Stimulated activated naive CD8-positive, alpha-beta T cell treated with anti-CD3 and anti-CD28 coated beads, Interleukin-15, Interleukin-2, amounts not matched to agents 100 ng/mL and 50 ng/mL, for 24 hours (primary cell): Measurements from ENCODE around the gene CHI3L1.
A peak's percentile ranks its signal among the peaks of the same experiment; 100 is the strongest.

Experiments used
- H3K27ac Mint-ChIP-seq: one replicate; pipeline ENCODE4 v1.8.0; 2021; ENCODE audit warnings: mild to moderate bottlenecking, mixed read lengths
- H3K27me3 Mint-ChIP-seq: one replicate; pipeline ENCODE4 v1.8.0; 2021; ENCODE audit warnings: mixed read lengths
- H3K36me3 Mint-ChIP-seq: one replicate; pipeline ENCODE4 v1.8.0; 2021; ENCODE audit warnings: low read depth, mixed read lengths
- H3K4me1 Mint-ChIP-seq: one replicate; pipeline ENCODE4 v1.8.0; 2021; ENCODE audit warnings: low read depth, mixed read lengths
- H3K4me3 Mint-ChIP-seq: one replicate; pipeline ENCODE4 v1.8.0; 2021; ENCODE audit warnings: mild to moderate bottlenecking, mixed read lengths
- H3K9me3 Mint-ChIP-seq: one replicate; pipeline ENCODE4 v1.8.0; 2021; ENCODE audit warnings: mixed read lengths

CHI3L1 gene

DNA sequence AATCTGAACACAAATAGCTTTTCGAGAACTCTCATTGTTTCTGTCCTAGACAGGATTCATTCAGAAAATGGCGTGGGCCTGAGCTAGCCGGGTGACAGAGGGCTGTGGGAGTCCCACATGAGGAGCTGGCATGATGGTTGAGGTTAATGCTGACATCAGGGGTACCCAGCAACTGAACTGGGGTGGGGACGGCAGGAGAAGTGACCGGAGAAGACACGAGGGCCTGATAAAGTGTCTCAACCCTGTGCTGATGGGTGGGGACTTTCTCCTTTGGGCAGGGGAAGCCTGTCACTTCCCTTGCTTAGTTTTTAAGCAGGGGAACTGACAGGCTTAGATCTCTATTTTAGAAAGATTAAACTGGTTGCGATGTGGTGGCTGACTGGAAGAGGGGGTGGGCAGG, 28.4 kb upstream of the CHI3L1 start:
- no peaks in the 10 kb centered on the region for H3K9me3 Mint-ChIP-seq
- peaks cover 5% of the 10 kb centered on the region for H3K27me3 Mint-ChIP-seq
- no peaks in the 10 kb centered on the region for H3K4me1 Mint-ChIP-seq
- no peaks in the 10 kb centered on the region for H3K36me3 Mint-ChIP-seq
- peak overlapping the region; percentile 29 for H3K27ac Mint-ChIP-seq
- no peak overlapping the region for H3K4me3 Mint-ChIP-seq

DNA sequence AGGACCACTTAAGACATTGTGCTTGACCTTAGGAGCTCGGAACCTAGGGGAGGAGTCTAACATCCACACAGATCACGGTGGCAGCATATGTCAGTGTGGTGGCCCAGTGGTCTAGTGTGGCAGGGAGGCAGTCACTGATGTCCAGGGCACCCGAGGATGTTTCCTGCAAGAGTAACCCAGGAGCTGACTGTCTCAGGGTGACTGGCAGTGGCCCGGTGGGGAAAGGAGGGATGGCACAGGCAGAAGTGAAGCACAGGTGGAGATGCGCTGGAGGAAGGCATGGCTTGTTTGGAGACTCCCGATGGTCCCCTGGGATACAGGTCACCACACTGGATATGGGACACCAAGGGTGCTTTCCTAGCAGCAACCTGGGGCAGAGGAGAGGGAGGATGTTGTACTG, 26.6 kb upstream of the CHI3L1 start:
- no peak overlapping the region for H3K27ac Mint-ChIP-seq
- no peaks in the 10 kb centered on the region for H3K36me3 Mint-ChIP-seq
- no peak overlapping the region for H3K4me3 Mint-ChIP-seq
- no peaks in the 10 kb centered on the region for H3K9me3 Mint-ChIP-seq
- H3K4me1 Mint-ChIP-seq = no peaks in the 10 kb centered on the region
- peaks cover 5% of the 10 kb centered on the region for H3K27me3 Mint-ChIP-seq

DNA sequence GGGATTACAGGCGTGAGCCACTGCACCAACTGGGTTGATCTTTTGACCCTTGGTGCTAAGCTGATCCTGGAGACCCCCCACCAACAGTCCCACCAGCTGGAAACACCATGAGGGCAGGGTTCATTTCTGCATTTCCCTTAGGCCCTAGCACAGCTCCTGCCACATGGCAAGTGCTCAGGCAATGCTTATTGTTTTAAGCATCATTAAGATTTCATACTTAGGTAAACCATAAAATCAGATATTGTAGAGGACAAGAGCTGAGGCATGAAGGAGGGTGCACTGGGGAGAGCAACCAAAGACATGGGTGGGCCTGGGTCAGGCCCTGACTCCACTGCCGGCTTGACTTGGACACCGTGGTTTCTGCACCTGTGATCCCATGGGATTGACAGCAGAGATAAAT, 25.3 kb upstream of the CHI3L1 start:
- Mint-ChIP-seq H3K4me1 (no peaks in the 10 kb centered on the region), H3K36me3 (no peaks in the 10 kb centered on the region), H3K4me3 (no peak overlapping the region), H3K27ac (no peak overlapping the region), H3K9me3 (no peaks in the 10 kb centered on the region), H3K27me3 (peaks cover 5% of the 10 kb centered on the region)

DNA sequence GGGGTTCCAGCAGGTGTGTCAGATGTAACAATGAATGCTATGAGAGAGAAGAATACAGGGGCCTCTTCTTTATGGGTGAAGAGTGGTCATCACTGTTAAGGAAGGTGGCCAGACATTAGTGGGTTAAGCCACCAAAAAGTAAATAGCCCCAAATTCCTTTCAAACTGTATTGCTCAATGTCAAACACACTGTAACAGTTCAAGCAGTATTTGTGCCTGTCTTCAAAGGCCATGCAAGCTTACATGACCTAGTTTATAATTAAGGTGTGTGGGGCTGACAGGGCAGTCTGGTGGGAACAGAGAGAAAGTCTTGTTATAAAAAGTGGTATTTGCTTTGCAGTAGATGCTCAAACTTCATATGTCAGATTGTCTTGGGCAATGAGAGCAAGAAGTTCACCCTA, 24.5 kb upstream of the CHI3L1 start:
- Mint-ChIP-seq H3K9me3 (no peaks in the 10 kb centered on the region), H3K27ac (no peak overlapping the region), H3K27me3 (peaks cover under 1% of the 10 kb centered on the region), H3K4me3 (no peak overlapping the region), H3K36me3 (no peaks in the 10 kb centered on the region), H3K4me1 (no peaks in the 10 kb centered on the region)

DNA sequence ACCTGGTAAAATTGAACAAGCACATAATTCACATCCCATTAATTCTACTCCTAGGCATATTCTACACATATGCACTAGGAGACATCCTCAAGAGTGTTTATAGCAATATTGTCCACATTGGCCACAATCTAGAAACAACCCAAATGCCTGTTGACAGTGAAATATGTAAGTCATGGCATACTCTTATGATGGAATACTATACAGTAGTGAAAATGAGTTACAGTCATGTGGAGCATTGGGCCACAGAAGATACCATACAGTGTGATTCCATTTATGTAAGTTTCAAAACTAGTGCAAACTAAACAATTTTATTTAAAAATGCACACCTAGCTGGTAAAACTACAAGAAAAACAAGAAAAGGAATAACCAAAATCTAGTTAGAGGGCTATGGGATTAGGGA, 23.8 kb upstream of the CHI3L1 start:
- H3K4me3 Mint-ChIP-seq = no peak overlapping the region
- no peaks in the 10 kb centered on the region for H3K36me3 Mint-ChIP-seq
- no peaks in the 10 kb centered on the region for H3K9me3 Mint-ChIP-seq
- H3K4me1 Mint-ChIP-seq = no peaks in the 10 kb centered on the region
- H3K27me3 Mint-ChIP-seq = no peaks in the 10 kb centered on the region
- H3K27ac Mint-ChIP-seq = no peak overlapping the region

DNA sequence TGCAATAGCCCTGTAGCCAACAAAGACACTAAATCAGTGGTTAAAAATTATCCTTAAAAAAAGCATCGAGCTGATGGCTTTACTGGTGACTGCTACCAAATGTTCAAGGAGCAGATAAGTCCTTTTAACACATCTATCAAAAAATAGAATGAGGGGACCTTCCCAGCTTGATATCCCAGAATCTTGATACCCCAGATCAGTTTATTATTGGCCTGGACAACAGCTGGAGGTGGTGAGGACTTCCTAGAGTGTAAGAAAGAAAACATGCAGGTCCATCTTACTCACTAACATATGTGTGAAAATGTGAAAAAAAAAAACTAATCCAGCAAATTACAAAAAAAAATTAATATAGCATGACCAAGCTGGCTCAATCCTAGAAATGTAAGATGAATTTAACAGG, 21.7 kb upstream of the CHI3L1 start:
- no peak overlapping the region for H3K4me3 Mint-ChIP-seq
- H3K4me1 Mint-ChIP-seq = no peaks in the 10 kb centered on the region
- no peaks in the 10 kb centered on the region for H3K9me3 Mint-ChIP-seq
- no peaks in the 10 kb centered on the region for H3K36me3 Mint-ChIP-seq
- H3K27ac Mint-ChIP-seq = no peak overlapping the region
- no peaks in the 10 kb centered on the region for H3K27me3 Mint-ChIP-seq

DNA sequence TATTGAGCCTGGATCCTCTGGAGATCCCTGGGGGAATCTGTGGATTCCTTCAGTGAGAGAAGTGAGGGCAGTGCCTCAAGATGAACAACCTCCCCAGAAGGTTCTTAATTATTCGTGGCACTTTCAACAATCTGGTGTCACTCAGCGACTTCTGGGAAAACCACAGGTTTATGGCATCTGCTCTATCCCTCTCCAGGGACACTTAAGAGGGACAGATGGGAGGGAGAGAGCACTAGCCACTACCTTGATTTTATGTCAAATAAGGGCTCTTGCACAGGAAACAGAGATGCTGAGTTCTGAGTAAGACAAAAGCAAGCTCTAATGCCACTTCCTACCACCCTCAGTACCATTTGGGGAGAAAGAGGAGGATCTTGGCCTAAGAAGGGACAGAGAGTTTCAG, 21.2 kb upstream of the CHI3L1 start:
- H3K9me3 Mint-ChIP-seq = no peaks in the 10 kb centered on the region
- H3K27me3 Mint-ChIP-seq = no peaks in the 10 kb centered on the region
- H3K4me1 Mint-ChIP-seq = no peaks in the 10 kb centered on the region
- H3K4me3 Mint-ChIP-seq = no peak overlapping the region
- no peak overlapping the region for H3K27ac Mint-ChIP-seq
- no peaks in the 10 kb centered on the region for H3K36me3 Mint-ChIP-seq

DNA sequence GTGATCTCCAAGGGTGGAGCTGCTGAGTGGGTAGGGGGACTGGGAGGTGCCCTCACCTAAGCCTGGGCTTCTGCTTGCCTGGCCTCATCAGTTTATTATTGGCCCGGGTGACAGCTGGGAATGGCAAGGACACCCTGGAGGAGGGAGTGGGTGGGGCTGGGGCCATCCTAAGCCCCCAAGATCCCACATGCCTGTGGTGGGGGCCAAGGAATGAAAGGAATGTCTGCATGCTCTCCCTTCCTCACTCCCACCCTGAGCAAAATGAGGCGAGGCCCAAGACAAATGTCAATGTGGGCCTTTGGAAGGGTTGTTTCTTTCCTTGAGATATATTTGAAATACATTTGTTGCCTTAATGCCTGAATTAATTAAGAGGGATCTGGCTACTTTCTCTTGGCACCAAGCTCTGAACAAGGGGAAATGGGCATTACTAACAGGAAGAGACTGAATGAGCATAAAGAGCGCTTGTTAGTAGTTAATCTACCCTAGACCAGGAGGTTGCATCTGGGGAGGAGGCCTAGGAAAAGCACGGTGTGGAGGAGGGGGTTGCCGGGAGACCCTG, 19.7 kb upstream of the CHI3L1 start:
- no peak overlapping the region for H3K27ac Mint-ChIP-seq
- H3K4me3 Mint-ChIP-seq = no peak overlapping the region
- no peaks in the 10 kb centered on the region for H3K4me1 Mint-ChIP-seq
- H3K36me3 Mint-ChIP-seq = no peaks in the 10 kb centered on the region
- H3K27me3 Mint-ChIP-seq = no peaks in the 10 kb centered on the region
- no peaks in the 10 kb centered on the region for H3K9me3 Mint-ChIP-seq

DNA sequence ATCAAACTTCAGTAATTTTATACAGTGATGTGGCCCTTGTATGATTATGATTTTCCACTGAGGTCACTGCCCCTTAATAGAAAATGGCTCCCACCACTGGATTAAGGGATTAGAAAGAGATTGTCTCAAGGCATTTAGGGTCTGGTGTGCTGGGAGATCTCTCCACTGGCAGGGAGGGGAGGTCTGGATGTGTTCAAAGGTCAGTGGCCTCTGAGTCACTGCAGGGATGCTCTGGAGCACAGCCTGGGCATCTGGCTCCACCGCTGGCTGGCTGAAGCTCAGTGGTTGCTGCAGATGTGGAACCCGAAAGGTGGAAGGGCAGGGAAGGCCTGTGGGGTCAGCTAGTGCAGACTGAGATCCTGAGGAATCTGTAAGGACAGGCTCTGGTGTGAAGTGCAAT, 18.3 kb upstream of the CHI3L1 start:
- no peaks in the 10 kb centered on the region for H3K27me3 Mint-ChIP-seq
- H3K9me3 Mint-ChIP-seq = no peaks in the 10 kb centered on the region
- H3K4me1 Mint-ChIP-seq = no peaks in the 10 kb centered on the region
- H3K27ac Mint-ChIP-seq = no peak overlapping the region
- no peak overlapping the region for H3K4me3 Mint-ChIP-seq
- H3K36me3 Mint-ChIP-seq = no peaks in the 10 kb centered on the region

DNA sequence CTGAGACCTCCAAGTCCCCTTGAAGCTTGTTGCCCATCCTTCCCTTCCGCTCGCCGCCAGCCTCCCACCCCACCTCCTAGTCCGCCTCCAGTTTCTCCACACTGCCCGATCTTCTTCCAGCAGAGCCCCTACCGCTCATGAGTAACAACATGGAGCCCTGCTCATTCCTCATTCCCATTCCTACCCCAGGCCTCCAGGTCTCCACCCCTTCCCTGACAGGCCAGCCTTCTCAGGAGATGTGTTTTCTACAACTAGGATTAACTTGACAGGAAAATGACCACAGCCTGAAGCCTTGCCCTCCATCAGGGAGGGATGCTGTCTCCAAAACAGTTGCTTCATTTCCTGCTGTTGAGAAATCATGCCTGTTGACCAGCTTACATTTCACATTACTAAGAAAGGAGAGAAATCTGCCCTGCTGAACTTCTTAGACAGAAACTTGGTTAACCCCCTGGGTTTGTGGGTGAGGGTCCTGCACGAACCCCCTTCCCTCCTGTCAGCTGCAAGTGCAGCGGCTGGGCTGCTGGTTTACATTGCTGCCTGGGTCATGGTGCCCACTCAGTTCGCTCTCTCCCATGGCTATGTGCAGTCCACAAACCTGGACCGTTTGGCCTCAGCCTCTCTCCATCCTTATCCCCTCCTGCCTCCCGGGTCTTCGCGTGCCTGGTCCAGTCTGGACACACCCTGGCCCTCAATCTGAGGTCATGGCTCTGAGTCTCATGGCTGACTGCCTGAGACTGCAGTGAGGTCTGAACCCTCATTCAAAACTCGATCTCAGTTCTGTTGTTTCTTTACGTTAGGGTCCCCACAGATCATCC, 16.1 kb upstream of the CHI3L1 start:
- no peaks in the 10 kb centered on the region for H3K9me3 Mint-ChIP-seq
- H3K4me1 Mint-ChIP-seq = no peaks in the 10 kb centered on the region
- H3K27me3 Mint-ChIP-seq = no peaks in the 10 kb centered on the region
- H3K36me3 Mint-ChIP-seq = no peaks in the 10 kb centered on the region
- no peak overlapping the region for H3K4me3 Mint-ChIP-seq
- H3K27ac Mint-ChIP-seq = no peak overlapping the region

DNA sequence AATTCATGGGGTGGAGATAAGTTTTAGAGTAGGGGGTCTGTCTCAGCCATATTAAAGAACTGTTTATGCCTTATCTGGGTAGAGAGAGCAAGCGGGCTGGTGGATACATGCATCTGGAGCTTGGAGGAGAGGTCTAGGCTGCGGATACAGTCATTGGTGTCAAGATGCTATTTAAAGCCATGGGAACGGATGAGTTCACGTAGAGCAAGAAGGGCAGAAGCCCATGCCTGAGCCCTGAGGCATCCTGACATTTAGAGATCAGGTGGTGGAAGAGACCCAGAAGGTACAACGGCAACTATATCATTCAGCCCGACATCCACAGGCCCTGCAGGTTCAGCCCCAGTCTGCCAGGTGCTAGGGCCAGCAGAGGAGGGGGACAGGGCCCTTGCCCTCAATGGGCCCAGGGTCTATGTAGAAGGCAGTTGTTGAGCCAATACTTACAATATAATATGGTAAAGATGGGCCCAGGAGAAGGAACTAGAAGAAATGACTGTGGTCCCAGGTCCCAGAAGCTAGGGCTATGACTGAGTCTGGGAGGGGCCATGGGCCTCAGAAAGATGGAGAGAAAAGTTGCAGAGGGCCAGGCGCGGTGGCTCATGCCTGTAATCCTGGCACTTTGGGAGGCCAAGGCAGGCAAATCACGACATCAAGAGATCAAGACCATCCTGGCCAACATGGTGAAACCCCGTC, 15.2 kb upstream of the CHI3L1 start:
- no peaks in the 10 kb centered on the region for H3K9me3 Mint-ChIP-seq
- no peak overlapping the region for H3K4me3 Mint-ChIP-seq
- no peak overlapping the region for H3K27ac Mint-ChIP-seq
- H3K4me1 Mint-ChIP-seq = peaks cover 3% of the 10 kb centered on the region
- H3K36me3 Mint-ChIP-seq = no peaks in the 10 kb centered on the region
- peaks cover 7% of the 10 kb centered on the region for H3K27me3 Mint-ChIP-seq

DNA sequence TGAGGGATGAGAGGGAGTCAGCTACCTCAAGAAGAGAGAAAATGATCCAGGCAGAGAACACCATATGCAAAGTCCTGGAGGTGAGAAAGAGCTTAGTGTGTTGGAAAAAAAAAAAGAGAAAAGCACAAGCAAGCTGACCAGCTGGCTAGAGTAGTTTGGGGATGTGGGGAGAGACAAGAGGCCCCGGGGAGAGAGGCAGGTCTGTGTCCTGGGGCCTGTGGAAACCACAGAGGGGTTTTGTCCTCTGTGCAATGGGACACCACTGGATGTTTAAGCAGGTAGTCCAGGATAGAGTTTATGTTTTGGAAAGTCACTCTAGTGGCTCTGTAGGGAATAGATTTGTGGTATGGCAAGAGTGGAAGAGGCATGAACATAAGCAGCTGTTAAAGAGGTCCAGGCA, 14.4 kb upstream of the CHI3L1 start:
- Mint-ChIP-seq H3K4me1 (peaks cover 3% of the 10 kb centered on the region), H3K27ac (no peak overlapping the region), H3K36me3 (no peaks in the 10 kb centered on the region), H3K4me3 (no peak overlapping the region), H3K27me3 (peaks cover 7% of the 10 kb centered on the region), H3K9me3 (no peaks in the 10 kb centered on the region)

DNA sequence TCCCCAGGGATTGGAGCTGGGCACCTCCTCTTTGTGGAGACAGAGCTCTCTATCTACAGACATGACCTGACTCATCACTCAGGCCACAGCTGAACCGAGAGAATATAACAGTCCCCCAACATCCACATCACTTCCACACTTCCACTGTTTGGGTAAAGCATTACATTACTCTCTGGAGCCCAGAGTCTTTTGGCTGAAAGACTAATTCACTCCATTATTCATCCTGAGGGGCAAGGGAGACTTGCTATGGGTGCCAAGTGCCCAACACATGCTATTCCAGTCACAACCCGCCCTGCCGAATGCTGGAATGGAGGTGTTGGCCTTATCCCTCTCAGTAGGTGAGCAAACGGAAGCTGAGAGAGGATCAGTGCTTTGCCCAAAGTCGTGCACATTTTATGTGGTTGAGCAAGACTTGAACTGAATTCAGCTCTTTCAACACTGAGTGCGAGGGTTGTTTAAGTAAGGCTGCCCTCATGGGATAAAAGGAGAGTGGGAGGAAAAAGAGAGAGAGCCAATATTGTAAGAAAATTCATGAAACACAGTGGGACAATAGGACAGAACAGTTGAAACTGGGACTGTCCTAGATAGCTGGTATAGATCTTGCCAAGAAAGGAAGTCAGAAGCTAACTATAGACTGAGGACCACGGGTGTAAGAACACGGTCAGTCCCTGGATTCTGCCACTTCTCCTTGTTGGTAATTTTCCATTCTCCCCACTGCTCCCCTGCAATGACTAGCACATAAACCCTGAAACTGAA, 13.5 kb upstream of the CHI3L1 start:
- H3K4me1 Mint-ChIP-seq = peaks cover 3% of the 10 kb centered on the region
- no peak overlapping the region for H3K27ac Mint-ChIP-seq
- H3K9me3 Mint-ChIP-seq = no peaks in the 10 kb centered on the region

DNA sequence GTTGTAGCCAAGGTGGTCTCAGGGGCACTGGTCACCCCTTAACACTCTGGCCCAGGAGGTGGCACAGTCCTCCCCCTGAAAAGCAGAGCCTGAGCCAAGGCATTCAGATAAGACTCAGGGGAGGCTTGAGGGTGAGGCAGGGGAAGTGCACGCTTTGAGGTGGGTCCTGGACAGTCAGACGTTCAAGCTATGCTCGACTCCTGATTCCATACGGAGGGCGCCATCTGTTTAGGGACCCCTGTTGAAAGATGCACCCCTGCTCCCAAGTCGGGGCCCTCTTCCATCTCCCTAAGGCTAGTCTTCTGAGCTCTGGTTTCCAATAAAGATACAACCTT, 12.9 kb upstream of the CHI3L1 start:
- no peaks in the 10 kb centered on the region for H3K36me3 Mint-ChIP-seq
- peaks cover 3% of the 10 kb centered on the region for H3K4me1 Mint-ChIP-seq
- no peak overlapping the region for H3K4me3 Mint-ChIP-seq
- H3K27me3 Mint-ChIP-seq = peaks cover 7% of the 10 kb centered on the region
- H3K27ac Mint-ChIP-seq = no peak overlapping the region
- H3K9me3 Mint-ChIP-seq = no peaks in the 10 kb centered on the region

More for the DNA sequence above, 13.5 kb upstream of the CHI3L1 start:
- Mint-ChIP-seq H3K27me3 (peaks cover 7% of the 10 kb centered on the region), H3K4me3 (no peak overlapping the region), H3K36me3 (no peaks in the 10 kb centered on the region)

DNA sequence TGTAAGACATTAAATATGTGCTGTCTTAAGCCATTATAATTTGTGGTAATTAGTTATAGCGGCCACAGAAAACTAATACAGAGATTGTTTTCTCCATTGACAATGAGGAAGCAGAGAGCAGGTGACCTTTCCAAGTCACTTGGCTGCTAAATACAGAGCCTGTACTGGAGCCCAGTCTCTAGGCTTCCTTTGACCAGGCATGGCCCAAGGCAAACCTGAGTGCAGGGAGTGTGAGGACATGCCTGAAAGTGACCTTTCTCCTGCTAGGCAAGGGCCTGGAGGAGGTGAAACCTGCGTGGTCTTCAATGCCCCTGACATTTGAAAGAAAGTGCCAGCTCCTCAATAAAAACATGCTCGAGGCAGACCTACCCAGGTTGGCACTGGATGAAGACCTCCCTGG, 12.5 kb upstream of the CHI3L1 start:
- H3K9me3 Mint-ChIP-seq = no peaks in the 10 kb centered on the region
- H3K4me3 Mint-ChIP-seq = no peak overlapping the region
- peaks cover 3% of the 10 kb centered on the region for H3K4me1 Mint-ChIP-seq
- H3K27me3 Mint-ChIP-seq = peaks cover 7% of the 10 kb centered on the region
- H3K27ac Mint-ChIP-seq = no peak overlapping the region
- H3K36me3 Mint-ChIP-seq = no peaks in the 10 kb centered on the region
